HFF-Myc (cell line): Measurements from ENCODE around the gene YY1.
A peak's percentile ranks its signal among the peaks of the same experiment; 100 is the strongest.

Experiments
- DNase-seq: peaks from one replicate; pipeline ENCODE4 v3.0.0-alpha.2; 2011; ENCODE audit warnings: low read depth; ENCODE audit errors: extremely low read depth
- H3K4me3 ChIP-seq: replicated peaks from 2 replicates; pipeline ENCODE4 v1.5.1; 2011; ENCODE audit warnings: low read depth, mild to moderate bottlenecking, control low read depth, low read length
- TF ChIP-seq, protein P1 (sequence below): IDR thresholded peaks from 2 replicates; pipeline ENCODE4 v1.5.1; 2012; ENCODE audit warnings: mild to moderate bottlenecking, low read depth, low read length, control low read depth; ENCODE audit errors: missing control alignments

Gene YY1

DNA sequence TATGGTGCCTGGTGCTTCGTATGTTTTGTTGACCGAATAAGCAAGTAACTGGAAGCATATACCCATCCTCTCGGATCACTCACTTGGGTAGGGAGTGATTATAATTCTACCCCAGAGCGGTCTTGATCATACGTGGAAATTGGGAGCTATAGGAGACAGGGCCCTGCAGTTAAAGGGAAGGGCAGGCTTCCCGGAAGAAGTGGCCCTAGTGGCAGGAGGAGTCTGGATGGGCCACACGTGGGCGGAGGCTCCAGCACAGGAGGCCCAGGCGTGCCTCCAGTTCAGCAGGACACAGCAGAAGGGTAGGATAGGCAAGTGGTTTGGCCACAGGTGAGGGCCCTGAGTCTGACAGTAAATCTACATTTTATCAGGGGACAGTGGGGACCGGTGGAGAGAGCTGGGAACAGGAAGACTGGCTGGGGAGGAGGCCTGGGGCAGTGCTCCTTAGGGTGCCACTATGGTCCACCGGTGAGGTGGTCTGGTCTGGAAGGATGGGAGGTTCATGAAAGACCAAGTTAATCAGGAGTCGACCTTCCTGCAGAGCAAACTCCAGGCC, 23.5 kb upstream of the YY1 start:
- TF ChIP-seq, protein P1, sequence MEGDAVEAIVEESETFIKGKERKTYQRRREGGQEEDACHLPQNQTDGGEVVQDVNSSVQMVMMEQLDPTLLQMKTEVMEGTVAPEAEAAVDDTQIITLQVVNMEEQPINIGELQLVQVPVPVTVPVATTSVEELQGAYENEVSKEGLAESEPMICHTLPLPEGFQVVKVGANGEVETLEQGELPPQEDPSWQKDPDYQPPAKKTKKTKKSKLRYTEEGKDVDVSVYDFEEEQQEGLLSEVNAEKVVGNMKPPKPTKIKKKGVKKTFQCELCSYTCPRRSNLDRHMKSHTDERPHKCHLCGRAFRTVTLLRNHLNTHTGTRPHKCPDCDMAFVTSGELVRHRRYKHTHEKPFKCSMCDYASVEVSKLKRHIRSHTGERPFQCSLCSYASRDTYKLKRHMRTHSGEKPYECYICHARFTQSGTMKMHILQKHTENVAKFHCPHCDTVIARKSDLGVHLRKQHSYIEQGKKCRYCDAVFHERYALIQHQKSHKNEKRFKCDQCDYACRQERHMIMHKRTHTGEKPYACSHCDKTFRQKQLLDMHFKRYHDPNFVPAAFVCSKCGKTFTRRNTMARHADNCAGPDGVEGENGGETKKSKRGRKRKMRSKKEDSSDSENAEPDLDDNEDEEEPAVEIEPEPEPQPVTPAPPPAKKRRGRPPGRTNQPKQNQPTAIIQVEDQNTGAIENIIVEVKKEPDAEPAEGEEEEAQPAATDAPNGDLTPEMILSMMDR: no peak
- no peak overlapping the region for H3K4me3 ChIP-seq
- DNase-seq: no peak

DNA sequence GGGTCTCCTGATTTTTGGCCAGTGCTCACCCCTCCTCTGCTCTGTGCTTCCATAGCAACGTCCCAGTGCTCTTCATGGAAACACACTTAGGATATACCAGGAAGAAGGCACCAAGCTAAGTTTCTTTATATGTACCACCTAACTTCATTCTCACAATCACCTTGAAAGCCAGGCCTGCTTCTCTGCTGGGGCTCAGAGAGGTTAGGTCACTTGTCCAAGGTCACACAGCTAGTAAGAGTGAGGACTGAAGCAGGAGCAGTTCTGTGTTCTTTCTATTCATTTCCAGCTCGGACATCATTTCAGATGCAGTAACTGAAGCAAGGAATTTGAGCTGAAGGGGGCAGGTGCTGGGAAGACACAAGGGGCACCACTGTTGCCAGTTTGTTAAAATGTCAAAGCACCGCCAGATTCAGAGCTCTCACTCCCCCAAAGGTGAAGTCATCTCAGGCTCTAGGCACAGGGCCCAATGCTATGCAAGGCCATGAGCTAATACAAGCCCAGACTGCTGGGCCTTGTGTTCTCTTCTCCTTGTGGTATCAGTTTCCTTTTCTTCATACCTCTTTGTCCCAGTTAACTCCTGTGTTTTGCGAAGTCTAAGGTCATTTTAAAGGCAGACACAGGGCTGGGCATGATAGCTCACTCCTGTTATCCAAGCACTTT, 19.7 kb upstream of the YY1 start:
- TF ChIP-seq, protein P1: no peak
- DNase-seq: no peak
- no peak overlapping the region for H3K4me3 ChIP-seq

DNA sequence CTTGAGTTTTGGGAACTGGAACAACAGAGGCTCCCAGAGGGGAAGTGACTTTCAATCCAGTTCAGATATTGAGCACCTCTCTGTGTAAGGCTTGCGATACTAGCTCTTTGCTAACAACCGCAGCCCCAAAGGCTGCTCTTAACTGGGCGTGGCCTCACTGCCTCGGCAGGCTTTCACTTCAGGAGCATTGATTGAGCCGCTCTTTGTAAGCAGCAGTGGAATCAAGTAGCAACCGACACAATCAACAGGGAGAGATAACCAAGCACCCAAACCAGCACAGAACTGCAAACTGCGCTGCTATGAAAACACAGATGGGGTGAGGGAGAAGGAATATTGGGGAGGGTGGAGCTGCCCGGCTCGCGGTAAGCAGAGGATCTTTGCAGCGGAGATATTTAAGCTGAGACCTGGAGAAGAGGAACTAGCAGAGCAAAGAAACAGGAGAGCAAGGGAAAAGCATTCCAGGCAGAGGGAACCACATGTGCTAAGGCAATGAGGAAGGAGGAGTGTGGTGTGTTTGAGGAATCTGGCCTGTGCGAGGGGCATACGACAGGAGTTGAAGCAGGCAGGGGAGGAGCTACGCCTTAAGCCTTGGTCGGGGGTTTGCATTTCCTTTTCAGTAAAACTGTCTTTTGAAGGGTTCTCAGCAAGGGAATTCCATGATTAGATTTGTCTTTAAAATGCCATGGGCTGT, 17.3 kb upstream of the YY1 start:
- peak overlapping the region; percentile 42 for H3K4me3 ChIP-seq
- DNase-seq: no peak
- TF ChIP-seq, protein P1: no peak

DNA sequence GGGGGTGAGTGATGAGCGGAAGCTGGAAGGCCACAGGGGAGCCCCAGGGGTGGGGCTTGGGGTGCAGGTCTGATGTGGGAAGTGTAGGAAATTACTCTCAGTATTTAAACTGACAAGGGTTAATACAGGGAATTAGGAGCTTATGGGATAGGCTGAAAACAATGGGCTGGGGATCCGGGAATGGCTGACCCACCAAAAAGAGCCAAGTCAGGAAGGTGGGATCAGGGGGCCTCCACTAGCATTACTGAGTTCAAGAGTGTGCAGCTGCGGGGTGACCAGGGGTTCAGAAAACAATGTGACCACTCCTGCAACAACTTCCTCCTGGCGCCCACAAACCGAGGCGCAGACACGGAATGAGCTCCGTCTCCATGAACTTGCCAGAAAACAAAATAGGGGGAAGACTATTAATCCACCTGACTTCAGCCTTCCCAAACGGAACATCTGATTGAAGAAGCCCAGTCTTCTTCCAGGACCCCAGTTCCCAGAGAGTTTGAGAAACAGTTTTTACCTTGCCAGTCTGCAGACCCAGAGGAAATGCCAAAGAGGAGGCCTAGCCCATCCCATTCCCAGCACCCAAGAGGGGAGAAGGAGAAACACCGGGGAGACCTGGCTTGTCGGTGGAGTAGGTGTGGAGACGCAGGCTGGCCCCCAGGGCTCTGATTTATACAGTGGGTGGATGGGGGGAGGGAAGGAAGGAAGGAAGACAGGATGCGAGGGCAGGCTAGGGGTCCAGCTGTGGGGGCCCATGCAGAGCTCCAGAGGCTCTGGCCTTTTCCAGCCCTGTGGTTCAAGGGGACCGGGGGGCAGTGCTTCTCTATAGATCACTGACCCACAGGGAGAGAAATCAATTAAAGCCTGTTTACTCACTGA, 16.5 kb upstream of the YY1 start:
- H3K4me3 ChIP-seq: peak overlapping the region; percentile 42
- TF ChIP-seq, protein P1: no peak
- no peak for DNase-seq

DNA sequence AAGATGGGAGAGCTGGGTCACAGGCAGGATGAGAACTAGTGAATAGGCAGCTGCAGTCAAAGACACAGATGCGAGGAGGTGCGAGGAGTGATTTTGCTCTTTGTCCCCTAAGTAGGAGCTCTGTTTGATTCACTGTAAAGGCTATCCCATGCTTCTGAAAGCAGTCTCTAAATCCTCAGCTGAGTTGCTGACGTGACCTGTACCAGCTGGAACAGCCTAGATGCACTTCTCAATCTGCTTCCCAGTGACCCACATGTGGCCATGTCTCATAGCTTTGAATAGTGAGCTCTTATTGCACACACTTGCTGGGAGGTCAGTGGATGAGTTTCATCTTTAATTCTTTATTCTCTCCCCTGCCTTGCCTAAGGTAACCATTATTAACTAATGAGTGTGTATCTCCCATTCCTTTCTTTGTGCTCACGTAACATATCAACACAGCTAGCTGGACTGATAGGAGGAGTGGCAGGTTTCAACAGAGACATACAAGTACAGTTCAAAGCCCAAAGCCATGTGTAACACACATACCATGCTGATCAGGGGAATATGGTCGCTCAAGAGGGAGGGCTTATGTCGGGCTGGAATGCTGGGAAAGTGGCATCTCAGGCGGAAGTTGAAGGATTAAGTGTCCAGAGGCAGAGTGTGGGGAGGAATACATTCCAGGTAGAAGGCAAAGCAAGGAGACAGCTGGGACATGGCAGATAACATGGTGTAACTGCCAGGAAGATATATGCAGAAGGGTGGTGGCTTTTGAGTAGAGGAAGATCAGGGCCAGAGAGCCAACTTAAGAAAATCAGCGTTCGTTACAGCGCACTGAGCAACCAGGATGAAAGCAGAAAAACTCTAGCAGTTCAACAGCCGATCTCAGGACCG, 15.4 kb upstream of the YY1 start:
- DNase-seq: no peak
- no peak overlapping the region for H3K4me3 ChIP-seq
- TF ChIP-seq, protein P1: no peak
